HG02970 (cell line): ENCODE data around the gene SNX4.
"Not testable (repeated sequence)": the region's sequence is repeated elsewhere in the genome, so short reads cannot be mapped to it uniquely, and the experiment has no call there.

Experiments
- ATAC-seq: cut with Tn5 transposase; IDR thresholded peaks from one replicate; pipeline ENCODE4 v1.9.1; 2021; ENCODE audit warnings: mild to moderate bottlenecking, moderate library complexity, moderate number of reproducible peaks; ENCODE audit not compliant: unreplicated experiment, low FRiP score

Gene SNX4

DNA sequence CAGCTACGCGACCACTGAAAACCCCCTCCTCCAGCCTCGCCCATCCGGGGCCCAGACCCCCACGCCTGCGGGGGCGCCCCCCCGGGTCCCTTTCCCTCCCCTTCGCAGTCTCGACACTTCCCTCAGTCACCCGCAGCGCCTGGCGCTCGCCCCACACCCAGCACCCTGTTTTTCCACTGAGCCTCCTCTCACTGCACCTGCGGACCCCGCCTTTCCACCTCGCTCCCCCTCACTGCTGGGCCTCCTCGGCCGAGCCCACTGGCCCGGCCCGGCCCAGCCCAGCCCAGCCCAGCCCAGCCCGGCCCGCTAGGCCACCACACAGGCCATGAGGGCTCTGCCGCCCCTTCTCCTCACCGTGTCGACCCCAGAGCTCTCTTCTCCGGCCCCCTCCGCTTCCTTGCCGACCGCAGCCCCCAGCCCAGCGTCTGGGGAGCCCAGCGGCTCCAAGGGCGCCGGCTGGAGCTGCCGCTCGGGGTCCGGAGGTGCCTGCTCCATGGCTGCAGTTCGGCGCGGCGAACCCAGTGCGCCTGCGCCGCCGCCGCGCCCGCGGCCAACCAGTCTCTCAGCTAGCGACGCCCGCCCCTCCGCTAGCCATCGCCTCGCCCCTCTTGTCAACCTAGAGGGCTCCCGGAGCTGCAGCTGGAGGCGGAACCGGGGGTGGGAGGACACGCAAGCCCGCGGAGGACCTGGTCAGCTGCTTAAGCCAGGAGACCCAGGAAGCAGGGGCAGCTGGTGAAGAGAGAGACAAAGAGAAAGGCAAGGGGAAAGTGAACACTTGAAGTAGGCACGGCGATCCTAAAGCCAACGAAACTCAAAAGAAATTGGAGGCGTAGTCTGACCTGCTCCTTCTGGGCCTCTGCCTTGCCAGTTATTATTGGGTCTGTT lies at the start of gene SNX4:
Gene SNX4 (minus strand): TSS at position 525 of the 885 bp plus-strand sequence. CDS start 30 bp downstream, at position 495.
- peak; percentile 91 for ATAC-seq

DNA sequence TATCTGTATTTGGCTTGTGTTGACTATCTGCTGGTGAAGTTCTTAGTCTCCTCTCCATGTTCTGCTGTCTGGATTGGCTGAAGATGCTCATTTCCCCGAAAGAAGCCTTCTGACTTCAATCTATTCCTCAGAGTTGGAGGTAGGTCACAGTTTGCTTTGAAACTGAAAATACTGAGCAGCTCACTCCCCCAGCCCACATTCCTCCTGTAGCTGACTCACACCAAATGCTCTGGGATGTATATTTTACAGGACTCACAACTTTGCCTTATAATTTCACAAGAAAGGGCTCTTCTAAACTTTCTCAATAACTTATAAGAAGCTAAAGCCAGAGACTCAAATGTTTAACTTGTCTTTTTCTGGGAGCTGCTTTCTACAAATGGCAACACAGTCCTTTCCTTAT lies 36.3 kb upstream of the SNX4 start:
- no peak for ATAC-seq

DNA sequence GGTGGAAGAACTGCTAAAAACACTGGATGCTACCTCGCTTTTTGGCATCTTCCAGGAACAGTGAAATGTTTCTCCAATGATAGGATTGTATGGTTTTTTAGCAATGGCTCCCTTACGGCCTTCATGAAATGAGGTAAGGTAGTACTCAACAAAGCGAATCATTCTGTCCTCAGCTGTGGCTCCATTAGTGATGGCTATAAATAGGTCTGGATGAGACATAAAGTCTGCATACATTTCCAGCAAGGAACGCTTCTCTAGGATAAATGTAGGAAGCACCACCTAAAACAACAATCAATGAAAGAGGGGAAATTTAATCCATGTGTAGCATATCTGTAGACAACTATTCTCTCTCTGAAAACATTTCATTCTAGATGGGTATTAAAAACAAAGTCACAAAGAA lies 32.4 kb upstream of the SNX4 start:
- no peak for ATAC-seq

DNA sequence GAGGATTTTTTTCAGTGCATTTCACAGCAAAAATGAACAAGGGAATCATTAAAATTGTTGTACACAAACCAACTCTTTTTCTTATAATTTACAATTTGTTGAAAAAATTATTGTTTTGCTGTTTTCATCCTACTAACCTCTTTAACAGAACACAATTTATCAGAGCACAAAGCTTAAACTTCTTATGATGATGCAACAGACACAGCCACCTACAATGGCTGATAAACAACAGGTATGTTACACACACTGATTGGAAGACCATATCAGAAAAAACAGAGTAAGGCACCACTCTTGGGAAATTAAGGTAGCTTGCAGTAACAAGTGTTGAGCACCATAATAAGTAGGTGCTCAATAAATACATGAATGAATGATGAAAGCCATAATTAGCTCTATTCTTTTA lies 8.9 kb upstream of the SNX4 start:
- ATAC-seq = no peak

DNA sequence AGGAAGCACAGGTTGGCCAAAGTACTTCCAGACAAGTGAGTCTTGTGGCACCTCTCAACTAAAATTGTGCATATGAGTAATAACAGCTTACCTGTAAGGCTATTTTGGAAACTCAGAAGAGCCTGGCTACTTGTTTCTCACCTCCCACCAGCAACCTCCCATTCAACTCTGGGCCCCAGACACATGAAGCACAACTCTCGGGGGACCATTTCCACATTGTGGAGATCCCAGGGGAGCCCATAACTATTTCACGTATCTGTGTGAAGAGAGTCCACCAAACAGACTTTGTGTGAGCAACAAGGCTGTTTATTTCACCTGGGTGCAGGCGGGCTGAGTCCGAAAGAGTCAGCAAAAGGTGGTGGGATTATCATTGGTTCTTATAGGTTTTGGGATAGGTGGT lies 5.2 kb upstream of the SNX4 start:
- ATAC-seq = no peak

DNA sequence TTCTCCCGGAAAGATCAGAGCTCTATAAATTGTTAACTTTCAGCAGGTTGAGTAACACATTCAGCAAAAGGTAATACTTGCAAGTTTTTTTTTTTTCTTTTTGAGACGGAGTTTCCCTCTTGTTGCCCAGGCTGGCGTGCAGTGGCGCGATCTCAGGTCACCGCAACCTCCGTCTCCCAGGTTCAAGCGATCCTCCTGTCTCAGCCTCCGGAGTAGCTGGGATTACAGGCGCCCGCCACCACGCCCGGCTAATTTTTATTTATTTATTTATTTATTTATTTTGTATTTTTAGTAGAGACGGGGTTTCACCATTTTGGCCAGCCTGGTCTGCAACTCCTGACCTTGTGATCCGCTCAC lies 539 bp upstream of the SNX4 start:
- not testable (repeated sequence) for ATAC-seq

DNA sequence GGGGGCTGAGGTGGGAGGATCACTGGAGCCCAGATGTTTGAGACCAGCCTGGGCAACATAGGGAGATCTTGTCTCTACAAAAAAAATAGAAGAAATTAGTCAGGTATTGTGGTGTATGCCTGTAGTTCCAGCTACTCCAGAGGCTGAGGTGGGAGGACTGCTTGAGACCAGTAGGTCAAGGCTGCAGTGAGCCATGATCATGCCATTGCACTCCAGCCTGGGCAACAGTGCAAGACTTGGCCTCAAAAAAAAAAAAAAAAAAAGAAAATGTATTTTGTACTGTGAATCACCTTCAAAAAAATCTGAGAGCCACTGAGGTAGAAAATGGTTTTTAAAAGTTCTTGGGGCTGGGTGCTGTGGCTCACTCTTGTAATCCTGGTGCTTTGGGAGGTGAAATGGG lies 4.6 kb downstream of the SNX4 start:
- ATAC-seq = no peak

DNA sequence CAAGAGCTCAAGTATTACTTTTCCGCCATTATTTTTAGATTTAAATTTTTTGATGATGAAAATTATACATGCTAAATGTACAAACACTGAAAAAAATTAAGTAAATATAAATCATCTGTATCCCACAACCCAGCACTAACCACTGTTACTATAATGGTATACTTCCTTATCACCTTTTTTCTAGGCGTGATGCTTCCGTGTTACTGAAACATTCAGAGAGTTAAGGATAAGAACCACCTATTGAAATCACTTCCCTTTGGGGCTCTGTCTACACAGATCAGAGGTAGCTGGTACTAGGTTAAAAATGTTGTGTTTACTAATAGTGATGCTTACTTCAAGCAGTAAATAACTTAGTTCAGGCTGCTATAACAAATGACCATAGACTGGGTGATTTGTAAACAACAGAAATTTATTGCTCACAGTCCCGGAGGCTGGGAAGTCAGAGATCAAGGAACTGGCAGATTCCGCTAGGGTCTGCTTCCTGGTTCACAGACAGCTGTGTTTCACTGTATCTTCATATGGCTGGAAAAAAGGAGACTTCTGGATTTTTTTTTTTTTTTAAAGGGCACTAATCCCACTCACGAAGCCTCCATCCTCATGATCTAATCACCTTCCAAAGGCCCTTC lies 6.4 kb downstream of the SNX4 start:
- no peak for ATAC-seq

DNA sequence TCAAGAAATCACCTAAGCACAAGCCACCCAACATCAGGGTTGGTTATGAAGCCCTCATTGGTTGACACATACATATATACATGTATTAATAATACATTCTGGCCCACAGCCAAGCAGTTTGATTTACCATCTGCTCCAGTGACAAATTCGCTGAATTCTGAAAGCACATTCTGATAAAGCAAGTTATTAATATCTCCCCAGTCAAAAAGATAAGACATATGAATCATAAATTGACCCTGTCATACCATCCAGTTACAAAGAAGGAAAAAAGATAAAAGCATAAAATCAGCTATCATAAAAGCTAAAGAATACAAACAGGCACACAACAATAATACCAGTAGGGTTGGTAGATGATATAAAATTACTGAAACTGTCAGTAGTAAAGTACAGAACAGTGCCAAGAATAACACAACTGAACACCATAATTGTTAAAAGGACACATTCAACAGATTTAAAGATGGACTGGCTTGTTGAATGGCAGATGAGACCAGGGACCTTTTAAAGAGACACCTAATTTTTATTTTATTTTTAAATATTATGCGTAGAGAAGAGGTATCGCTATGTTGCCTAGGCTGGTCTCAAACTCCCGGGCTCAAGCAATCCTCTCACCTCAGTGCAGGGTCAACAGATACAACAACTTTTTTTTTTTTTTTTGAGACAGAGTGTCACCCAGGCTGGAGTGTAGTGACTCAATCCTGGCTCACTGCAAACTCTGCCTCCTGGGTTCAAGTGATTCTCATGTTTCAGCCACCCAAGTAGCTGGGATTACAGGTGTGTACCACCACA lies 7.7 kb downstream of the SNX4 start:
- no peak for ATAC-seq

DNA sequence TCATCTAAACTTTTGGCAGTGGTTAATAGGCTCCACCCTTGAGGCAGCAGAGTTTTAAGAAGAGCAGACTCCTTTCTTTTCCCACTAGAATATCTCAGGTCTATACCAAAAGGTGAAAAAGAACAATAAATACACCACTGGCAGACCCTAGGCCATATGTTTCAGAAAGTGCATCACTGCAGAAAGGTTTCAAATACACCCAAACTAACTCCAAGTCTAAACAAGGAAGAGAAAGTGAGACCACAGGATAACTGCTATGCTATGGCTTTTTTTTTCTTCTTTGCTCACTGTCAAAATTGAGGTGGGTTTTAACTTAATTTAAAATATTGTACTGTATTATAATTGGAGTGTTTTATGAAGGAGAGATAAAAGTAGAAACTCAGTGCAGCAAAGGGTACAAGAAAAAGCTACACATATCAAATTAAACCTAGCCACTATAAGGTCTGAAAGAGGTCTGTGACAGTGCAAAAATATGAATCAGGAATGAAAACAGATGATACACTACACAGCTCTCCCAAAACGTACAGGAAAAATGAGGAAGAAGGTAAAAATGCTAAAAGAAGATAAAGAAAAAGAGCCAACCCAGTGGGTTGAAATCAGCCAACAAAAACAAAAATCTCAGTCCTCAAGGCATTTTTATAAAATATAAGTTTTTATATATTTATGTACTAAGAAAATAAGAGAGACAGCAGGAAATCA lies 8.4 kb downstream of the SNX4 start:
- no peak for ATAC-seq

DNA sequence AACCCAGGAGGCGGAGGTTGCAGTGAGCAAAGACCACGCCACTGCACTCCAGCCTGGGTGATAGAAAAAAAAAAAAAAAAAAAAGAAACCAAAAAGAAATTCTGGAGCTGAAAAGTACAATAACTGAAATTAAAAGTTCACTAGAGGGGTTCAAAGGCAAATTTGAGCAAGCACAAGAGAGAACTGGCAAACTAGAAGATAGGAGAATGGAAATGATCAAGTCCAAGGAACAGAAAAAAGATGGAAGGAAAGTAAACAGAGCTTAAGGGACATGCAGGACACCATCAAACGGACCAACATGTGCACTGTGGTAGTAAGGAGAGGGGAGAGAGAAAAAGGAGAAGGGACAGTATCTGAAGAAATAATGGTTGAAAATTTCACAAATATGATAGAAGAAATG lies 12.9 kb downstream of the SNX4 start:
- ATAC-seq = no peak

DNA sequence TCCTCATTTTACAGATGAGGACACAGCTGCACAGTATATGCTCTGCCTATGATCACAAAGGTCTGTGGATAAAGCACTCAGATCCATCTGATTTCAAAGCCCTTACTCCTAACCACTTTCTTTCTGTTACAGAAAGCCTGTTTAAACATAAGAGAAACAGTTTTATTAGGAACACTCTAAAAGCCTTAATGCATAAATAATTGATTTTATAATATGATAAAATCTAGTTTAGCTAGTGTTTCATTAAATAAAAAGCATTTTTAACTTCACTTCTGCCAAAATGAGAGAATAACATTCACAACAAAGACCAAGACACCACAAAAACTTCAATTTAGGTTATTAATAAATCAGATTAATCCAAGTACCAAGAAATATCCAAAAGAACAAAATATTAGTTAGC lies 21.4 kb downstream of the SNX4 start:
- ATAC-seq = no peak

DNA sequence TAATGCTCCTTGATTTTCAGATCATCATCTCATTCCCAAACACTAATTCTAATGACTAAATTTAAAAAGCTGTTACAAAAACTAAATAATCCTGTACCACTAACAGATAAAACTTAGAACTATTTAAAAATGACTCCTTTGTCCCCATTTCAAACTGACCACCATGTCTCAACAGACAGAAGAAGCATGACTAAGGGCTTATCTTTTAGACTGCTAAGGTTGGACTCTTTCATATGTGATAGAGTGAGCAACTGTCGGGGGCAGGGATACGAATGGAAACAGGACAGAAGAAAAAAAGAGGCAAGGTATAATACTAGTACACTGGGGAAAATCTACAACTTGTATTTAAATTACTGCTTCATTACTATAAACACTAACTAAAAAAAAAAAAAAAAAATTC lies 23.3 kb downstream of the SNX4 start:
- ATAC-seq = no peak

DNA sequence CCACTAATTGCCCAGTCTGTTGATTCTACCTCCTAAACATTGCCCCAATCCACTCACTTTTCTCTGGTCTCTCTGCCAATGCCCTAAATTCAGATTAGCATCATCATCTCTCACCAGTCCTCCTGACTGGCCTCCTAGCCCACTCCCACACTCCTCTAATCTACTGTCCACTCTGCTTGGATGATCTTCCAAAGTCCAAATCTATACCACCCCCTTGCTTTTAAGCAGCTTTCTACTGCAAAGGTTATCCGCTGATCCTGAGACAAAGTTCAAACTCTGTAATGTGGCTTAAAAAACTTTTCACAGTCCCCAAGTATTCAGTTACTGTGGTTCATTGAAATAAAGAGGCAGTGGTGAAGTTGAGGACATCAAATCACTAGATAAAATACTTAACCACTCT lies 37.6 kb downstream of the SNX4 start:
- no peak for ATAC-seq

DNA sequence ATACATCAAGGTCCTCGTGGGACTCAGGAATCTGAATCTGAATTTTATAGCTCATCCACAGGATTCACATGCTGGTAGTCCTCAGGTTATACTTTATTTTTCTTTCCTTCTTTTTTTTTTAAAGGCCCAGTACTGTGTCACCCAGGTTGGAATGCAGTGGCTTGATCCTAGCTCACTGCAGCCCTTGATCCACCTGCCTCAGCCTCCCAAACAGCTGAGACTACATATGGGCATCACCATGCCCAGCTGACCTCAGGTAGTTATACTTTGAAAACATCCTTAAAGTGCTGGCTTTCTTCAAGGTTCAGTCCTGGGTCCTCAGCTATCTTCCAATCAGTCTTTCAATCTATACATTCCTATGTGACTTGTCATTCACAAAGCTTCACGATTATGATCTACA lies 38.2 kb downstream of the SNX4 start:
- ATAC-seq = no peak

DNA sequence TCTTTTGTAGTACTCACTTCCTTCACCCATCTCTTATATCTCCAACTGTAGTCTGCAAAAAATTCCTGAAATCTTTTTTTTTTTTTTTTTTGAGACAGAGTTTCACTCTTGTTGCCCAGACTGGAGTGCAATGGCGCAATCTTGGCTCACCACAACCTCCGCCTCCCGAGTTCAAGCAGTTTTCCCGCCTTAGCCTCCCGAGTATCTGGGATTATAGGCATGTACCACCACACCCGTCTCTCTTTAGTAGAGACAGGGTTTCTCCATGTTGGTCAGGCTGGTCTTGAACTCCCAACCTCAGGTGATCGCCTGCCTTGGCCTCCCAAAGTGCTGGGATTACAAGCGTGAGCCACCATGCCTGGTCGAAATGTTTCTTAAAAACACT lies 38.6 kb downstream of the SNX4 start:
- ATAC-seq = not testable (repeated sequence)

DNA sequence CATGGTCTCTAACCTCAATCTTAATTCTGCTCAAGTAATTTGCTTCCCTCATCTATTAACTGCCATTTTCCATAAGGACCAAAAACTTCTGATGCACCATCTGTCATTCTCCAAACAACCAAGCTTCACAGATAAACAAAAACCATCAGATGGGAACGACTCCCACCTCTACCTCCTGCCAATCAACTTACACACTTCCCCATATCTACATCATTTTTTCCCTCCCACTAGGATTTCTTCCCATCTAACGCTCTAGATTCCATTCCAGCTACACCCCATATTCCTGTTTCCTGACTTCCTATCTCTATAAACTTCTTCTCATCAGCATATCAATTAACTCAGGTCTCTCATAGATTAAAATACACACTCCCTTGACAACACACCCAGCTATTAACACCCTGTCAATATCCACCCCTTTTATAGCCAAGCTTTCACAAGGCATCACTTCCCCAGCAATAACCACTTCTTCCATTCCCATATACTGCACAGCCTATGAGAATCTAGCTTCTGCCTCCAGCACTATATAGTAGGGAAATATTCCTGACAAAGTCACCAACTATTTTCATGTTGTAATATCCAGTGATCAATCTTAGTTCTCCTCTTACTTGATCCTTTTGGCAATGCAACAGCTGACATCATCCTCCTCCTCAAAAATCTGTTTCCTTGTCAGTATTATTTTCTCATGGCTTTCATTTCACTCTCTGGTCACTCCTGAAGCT lies 39.2 kb downstream of the SNX4 start:
- no peak for ATAC-seq

DNA sequence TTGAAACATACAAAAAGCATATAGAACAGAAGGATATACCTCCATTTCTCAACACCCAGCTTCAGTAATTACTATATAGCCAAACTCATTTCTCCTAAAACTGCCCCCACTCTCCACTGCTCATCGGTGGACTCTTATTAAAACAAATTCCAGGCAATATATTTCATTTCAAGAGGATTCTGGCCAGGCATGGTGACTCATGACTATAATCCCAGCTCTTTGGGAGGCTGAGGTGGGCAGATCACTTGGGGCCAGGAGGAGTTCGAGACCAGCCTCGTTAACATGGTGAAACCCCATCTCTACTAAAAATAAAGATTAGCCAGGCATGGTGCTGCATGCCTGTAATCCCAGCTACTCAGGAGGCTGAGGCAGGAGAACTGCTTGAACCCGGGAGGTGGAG lies 40.9 kb downstream of the SNX4 start:
- ATAC-seq = no peak

DNA sequence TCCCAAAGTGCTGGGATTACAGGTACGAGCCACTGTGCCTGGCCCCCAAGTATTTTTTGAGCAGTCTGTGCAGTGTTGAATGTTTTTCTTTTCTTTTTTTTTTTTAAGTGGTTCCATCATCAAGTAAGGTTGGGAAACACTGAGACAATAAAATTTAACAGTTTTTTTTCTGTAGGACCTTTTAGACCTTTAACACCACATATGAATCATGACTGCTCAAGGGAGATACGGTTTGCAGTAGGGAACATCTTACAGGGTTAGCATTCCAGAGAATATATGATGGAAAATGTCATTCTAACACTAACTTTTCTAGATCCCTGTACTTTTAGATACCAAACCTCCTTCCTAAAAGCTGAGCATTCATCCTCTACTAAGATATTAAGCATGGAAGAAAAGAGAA lies 41.7 kb downstream of the SNX4 start:
- no peak for ATAC-seq

DNA sequence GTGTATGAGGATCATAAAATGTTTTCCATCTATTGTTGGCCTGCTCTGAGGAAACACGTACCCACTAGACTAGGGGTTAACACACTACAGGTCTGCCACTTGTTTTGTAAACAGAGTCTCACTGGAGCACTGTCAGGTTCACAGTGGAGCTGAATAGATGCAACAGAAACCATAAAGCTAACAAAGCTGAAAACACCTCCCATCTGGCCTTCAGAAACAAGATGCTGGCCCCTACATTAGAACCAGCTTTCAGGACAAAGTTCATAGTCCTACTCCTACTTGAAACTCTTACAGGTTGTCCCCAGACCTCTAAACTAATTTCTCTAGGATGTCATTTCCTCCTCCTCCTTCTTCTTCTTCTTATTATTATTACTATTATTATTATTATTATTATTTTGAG lies 42.3 kb downstream of the SNX4 start:
- no peak for ATAC-seq
